Upper lobe of left lung (tissue), 4 donors: Measurements from ENCODE around the gene PIAS2.

ENCODE experiments used
- CTCF ChIP-seq, 6 experiments: fragments of 450-650 bp in 4 of 6; fragments of 200-600 bp in 2 of 6; sonication (generic) in 2 of 6; IDR thresholded peaks; one replicate each; pipeline ENCODE4 v1.5.1; 2016 to 2019; ENCODE audit warnings: antibody characterized with exemption in 6 of 6
- EP300 ChIP-seq, 4 donors: sonication (generic); formaldehyde crosslinking; IDR thresholded peaks; one replicate each; pipeline ENCODE4 v1.5.1; 2017; ENCODE audit warnings: antibody characterized with exemption in 4 of 4, control low read depth in 2 of 4
- POLR2A ChIP-seq, 4 donors: fragments of 450-650 bp; IDR thresholded peaks; one replicate each; pipeline ENCODE4 v1.5.1; 2016 to 2017; ENCODE audit warnings: antibody characterized with exemption in 4 of 4, mild to moderate bottlenecking in 2 of 4

- TF ChIP-seq POLR2A (IDR thresholded peaks at IDR 0.05) (no peak), CTCF (IDR thresholded peaks at IDR 0.05) (no peak), EP300 (IDR thresholded peaks at IDR 0.05) (no peak)
These were observed 74.7 kb downstream of the PIAS2 start for GRCh38 chr18:46842583-46842982.
